Anterior cingulate cortex (tissue), 58 donors: ENCODE data around the gene SECISBP2.
"Not testable (repeated sequence)": the region's sequence is repeated elsewhere in the genome, so short reads cannot be mapped to it uniquely, and the experiment has no call there.

Source experiments
- DNase-seq, 58 donors: peaks; one replicate each; lab custom pipeline; 2025; lab: John Stamatoyannopoulos, UW

SECISBP2 gene

GRCh38 chr9:89309608-89310474 is 8.5 kb upstream of the SECISBP2 start:
- DNase-seq: peak in 1 of 58 donors; percentile 71

DNA sequence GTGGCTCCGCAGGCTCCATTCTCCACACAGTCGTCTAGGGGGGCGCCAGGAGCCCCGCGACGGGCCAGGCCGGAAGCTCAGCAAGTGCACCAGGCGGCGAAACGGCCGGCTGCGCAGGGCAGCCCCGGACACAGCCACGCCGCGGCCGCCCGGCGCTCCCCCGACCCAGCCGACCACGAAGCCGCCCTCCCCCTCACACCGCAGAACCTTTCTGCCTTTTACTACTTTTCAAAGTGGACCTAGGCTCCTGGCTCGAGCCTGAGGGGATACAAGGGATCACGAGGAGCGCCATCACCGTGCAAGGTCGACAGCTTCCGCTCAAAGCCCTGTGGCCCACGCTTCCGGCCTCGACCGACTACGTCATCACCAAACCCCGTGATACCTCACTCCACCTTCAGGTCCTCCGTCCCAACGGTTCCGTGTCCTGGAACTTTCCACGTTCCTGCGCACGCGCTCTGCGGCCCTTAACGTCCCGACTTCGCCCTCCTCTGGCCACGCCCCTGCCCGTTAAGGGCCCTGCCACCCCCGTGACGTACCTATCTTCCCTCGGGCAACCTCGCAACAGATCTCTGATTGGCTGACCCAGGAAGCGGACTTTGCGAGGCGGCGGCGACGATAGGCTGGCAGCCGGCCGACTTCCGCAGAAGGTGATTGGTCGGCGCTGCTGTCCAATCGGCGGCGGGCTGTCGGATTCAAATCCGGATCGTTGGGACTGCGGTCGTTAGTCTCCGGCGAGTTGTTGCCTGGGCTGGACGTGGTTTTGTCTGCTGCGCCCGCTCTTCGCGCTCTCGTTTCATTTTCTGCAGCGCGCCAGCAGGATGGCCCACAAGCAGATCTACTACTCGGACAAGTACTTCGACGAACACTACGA is 7.6 kb upstream of the SECISBP2 start, which contains the start of gene CKS2:
Gene CKS2 (plus strand): TSS at position 721 of the 871 bp plus-strand sequence. CDS start 98 bp downstream, at position 819.
- DNase-seq: peak; percentile 94 to 100 (median 99)

GRCh38 chr9:89311346-89312221 is 6.7 kb upstream of the SECISBP2 start:
- DNase-seq: peak in 3 of 58 donors; percentile 32 to 38 (median 37)

GRCh38 chr9:89312222-89312571 is 6.1 kb upstream of the SECISBP2 start:
- no peak for DNase-seq

GRCh38 chr9:89313842-89314241 is 4.5 kb upstream of the SECISBP2 start:
- DNase-seq: no peak

DNA sequence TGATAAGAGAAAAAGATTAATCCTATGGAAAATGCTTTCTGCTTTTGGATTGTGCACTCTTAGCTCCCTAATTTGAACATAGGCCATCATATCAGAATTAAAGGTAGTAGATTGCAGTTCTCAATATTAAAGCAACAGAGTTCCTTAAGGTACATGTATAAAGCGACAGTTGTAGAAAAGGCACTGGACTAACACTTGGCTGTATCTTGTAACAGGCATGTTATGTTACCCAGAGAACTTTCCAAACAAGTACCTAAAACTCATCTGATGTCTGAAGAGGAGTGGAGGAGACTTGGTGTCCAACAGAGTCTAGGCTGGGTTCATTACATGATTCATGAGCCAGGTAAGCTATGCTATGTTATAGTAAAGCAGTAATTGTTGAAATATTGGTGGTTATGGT is 3.3 kb upstream of the SECISBP2 start:
- DNase-seq: no peak

GRCh38 chr9:89315482-89315881 is 2.8 kb upstream of the SECISBP2 start:
- DNase-seq: no peak

DNA sequence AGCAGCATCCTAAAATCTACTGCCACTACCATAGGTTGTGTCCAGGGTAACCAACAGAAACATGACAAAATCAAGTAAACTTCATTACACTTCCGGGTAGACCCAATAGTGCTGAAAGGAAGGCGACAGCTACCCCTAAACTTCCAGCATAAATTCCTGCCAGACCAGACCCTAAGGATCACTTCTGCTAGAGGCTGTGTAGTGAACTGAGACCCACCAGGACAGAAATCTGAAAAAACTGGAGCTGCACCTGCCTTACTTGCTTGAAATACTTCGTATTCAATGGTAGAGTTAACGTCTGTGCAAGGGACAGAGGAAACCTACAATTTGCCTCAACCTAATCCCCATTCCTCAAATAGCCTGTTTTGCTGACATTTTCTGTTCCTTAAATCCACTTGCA is 1.0 kb upstream of the SECISBP2 start:
- no peak for DNase-seq

GRCh38 chr9:89319015-89319905 is 960 bp downstream of the SECISBP2 start:
- DNase-seq: no peak

- DNase-seq: no peak
Observed at GRCh38 chr9:89323390-89323789, 5.1 kb downstream of the SECISBP2 start.

GRCh38 chr9:89325733-89326132 is 7.4 kb downstream of the SECISBP2 start:
- DNase-seq: no peak

DNA sequence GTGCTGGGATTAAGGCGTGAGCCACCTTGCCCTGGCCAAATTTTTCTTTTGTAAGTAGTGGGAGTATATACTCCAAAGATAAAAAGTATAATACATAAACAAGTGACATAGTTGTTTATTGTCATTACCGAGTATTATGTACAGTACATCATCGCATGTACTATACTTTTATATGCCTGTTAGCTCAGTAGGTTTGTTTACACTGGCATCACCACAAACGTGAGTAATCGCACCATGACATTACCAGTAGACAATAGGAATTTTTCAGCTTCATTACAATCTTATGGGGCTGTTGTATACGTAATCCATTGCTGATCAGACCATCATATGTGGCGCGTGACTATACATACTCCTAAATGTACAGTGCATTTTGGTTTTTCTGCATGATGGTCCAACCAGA is 9.8 kb downstream of the SECISBP2 start:
- no peak for DNase-seq

DNA sequence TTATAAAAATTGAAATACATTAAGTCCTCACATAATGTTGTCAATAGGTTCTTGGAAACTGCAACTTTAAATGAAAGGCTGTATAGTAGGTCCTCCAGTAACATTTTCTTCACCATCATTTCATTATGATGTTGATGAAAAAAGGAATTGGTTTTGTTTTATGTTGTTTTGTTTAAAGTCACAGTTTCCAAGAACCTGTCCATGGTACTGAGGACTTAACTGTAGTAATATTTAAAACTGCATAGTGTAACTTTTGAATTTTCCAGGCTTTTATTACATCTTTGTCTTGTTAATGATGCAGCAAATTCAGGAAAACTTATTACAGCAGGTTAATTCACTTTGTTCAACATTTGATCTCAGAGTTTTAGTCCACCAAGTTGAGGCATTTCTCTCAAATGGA is 11.6 kb downstream of the SECISBP2 start:
- DNase-seq: no peak

- DNase-seq: no peak
Observed at GRCh38 chr9:89330513-89330912, 12.2 kb downstream of the SECISBP2 start.

GRCh38 chr9:89339807-89340206 is 21.5 kb downstream of the SECISBP2 start:
- DNase-seq: no peak

DNA sequence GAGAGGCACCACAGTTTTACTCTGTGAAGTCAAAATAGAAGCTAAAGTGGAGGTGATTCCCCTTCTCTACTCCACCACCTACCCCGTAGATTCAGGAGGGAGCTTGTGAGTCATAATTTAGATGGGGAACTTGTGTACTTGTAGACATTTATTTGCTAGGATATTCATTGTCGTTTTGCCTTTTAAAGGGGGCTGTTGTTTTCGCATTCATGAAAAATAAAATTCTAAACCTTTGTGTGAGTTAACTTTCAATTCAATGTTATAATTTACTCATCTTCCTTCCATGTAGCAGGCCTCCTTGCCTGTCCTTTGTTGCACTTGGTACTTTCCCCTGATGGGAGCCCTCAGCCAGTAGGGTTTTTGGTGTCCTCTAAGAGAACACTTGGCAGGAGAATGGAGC is 22.0 kb downstream of the SECISBP2 start:
- no peak for DNase-seq

- no peak for DNase-seq
Observed at GRCh38 chr9:89342213-89342612, 23.9 kb downstream of the SECISBP2 start.

DNA sequence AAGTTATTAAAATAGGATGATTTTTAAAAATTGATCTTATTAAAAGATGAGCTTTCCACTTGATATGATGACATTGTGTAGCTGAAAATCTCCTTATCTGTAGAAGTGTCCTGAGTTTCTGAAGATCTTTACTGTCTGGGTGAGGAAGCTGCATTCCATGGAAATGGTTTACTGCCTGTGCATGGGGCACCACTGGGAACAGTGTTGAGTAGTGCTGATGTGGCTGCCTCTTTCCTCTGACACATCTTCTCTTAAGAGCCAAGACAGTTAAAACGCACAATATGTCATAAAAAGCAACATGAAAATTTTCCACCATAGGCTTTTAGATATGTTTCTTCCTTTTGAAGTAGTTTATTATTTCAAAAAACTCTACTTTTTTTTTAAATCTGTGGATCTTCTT is 24.6 kb downstream of the SECISBP2 start:
- no peak for DNase-seq

GRCh38 chr9:89343812-89344211 is 25.5 kb downstream of the SECISBP2 start:
- DNase-seq: not testable (repeated sequence)
